Embryonic facial prominence (tissue), 1 donor: ENCODE measurements around the gene FABP1.

Experiments
- DNase-seq: peaks from one replicate; pipeline ENCODE4 v3.0.0-alpha.2; 2016; ENCODE audit errors: extremely low spot score

The FABP1 gene

GRCh38 chr2:88127888-88128653 lies at the start of gene FABP1:
Gene FABP1, minus strand, starts transcription at chr2:88128062. Its CDS starts 45 bp downstream, at chr2:88128017.
- DNase-seq, result no peak

GRCh38 chr2:88177556-88177955 lies 49.7 kb upstream of the FABP1 start:
- DNase-seq, result no peak

GRCh38 chr2:88176352-88176984 lies 48.6 kb upstream of the FABP1 start:
- no peak for DNase-seq

GRCh38 chr2:88172882-88173281 lies 45.0 kb upstream of the FABP1 start:
- DNase-seq, result no peak

GRCh38 chr2:88171966-88172365 lies 44.1 kb upstream of the FABP1 start:
- DNase-seq, result no peak

GRCh38 chr2:88170472-88170892 lies 42.6 kb upstream of the FABP1 start:
- no peak for DNase-seq

GRCh38 chr2:88168386-88168785 lies 40.5 kb upstream of the FABP1 start:
- DNase-seq, result no peak

GRCh38 chr2:88167740-88168139 lies 39.9 kb upstream of the FABP1 start:
- DNase-seq, result no peak

- DNase-seq, result no peak
Observed at GRCh38 chr2:88165332-88166003, 37.6 kb upstream of the FABP1 start.

GRCh38 chr2:88161446-88162244 lies 33.8 kb upstream of the FABP1 start:
- no peak for DNase-seq

- no peak for DNase-seq
Observed at GRCh38 chr2:88160517-88160916, 32.7 kb upstream of the FABP1 start.

- peak; percentile 69 for DNase-seq
Observed at GRCh38 chr2:88159955-88160415, 32.1 kb upstream of the FABP1 start.

- no peak for DNase-seq
Observed at GRCh38 chr2:88159481-88159880, 31.6 kb upstream of the FABP1 start.

GRCh38 chr2:88148929-88149438 lies 21.1 kb upstream of the FABP1 start:
- no peak for DNase-seq

GRCh38 chr2:88147145-88147544 lies 19.3 kb upstream of the FABP1 start:
- no peak for DNase-seq

GRCh38 chr2:88146590-88146989 lies 18.7 kb upstream of the FABP1 start:
- no peak for DNase-seq

- no peak for DNase-seq
Observed at GRCh38 chr2:88144914-88145497, 17.1 kb upstream of the FABP1 start.

- no peak for DNase-seq
Observed at GRCh38 chr2:88144271-88144670, 16.4 kb upstream of the FABP1 start.

- DNase-seq, result no peak
Observed at GRCh38 chr2:88141952-88142351, 14.1 kb upstream of the FABP1 start.

GRCh38 chr2:88139804-88140203 lies 11.9 kb upstream of the FABP1 start:
- DNase-seq, result no peak

- no peak for DNase-seq
Observed at GRCh38 chr2:88139203-88139702, 11.4 kb upstream of the FABP1 start.
